Heart right ventricle (tissue), 16 donors: ENCODE results near the gene PEF1. TPM values are rescaled to one million over a fixed set of nuclear protein-coding genes. Genes with fewer than 3 reads are reported as not detected.

ENCODE experiments used
- ATAC-seq, 8 donors: fragments of 200-7000 bp; cut with Tn5 transposase; one replicate each; pipeline ENCODE4 v1.9.1; 2020; ENCODE audit warnings: mild to moderate bottlenecking in 8 of 8, moderate library complexity in 8 of 8, moderate number of reproducible peaks in 1 of 8
- DNase-seq, 2 donors: peaks; one replicate each; pipeline ENCODE4 v3.0.0-alpha.2; 2020
- H3K27ac ChIP-seq, 10 donors: fragments of 200-600 bp; sonication (generic) in 2 of 10; one replicate each; pipeline versions ENCODE4 v1.5.0 to v1.8.0; 2020 to 2022; ENCODE audit warnings: mild to moderate bottlenecking in 3 of 10
- H3K27me3 ChIP-seq, 7 donors: fragments of 200-600 bp; one replicate each; pipeline ENCODE4 v1.8.0; 2021 to 2022; ENCODE audit warnings: mild to moderate bottlenecking in 2 of 7
- H3K36me3 ChIP-seq, 9 donors: fragments of 200-600 bp; sonication (generic) in 1 of 9; one replicate each; pipeline versions ENCODE4 v1.5.0 to v1.8.0; 2020 to 2022; ENCODE audit warnings: mild to moderate bottlenecking in 2 of 9
- H3K4me1 ChIP-seq, 9 donors: fragments of 200-600 bp; sonication (generic) in 1 of 9; one replicate each; pipeline versions ENCODE4 v1.5.0 to v1.8.0; 2020 to 2022; ENCODE audit warnings: mild to moderate bottlenecking in 4 of 9
- H3K4me3 ChIP-seq, 10 donors: fragments of 200-600 bp; sonication (generic) in 2 of 10; one replicate each; pipeline versions ENCODE4 v1.5.0 to v1.8.0; 2020 to 2022; ENCODE audit warnings: mild to moderate bottlenecking in 7 of 10, moderate library complexity in 2 of 10
- H3K9me3 ChIP-seq, 11 donors: fragments of 200-600 bp in 10 of 11; sonication (generic) in 2 of 11; one replicate each; pipeline versions ENCODE4 v1.5.0 to v1.8.0; 2013 to 2022; ENCODE audit warnings: mild to moderate bottlenecking in 2 of 11, control low read depth in 1 of 11, moderate library complexity in 1 of 11
- WGBS, 2 donors: extraction: QIAGEN DNeasy Blood & Tissue Kit; methylation state at CpG; one replicate each; pipeline ENCODE4 v1.1.7; 2013; ENCODE audit warnings: inconsistent platforms in 1 of 2; 5-methylcytosine and 5-hydroxymethylcytosine counted together
- intact Hi-C, 10 donors: fragments of 100-400 bp; cut with DNase I; formaldehyde crosslinking; loops; one replicate each; pipeline versions ENCODE4 v1.11.1 to v1.14.2; 2022
- polyA plus RNA-seq, 2 donors: library from polyadenylated mRNA; stranded (reverse); fragments of 200-250 nt; gene quantifications; one replicate each; pipeline ENCODE4 v1.2.3, GENCODE V29; 2013
- total RNA-seq, 10 donors: library from RNA; stranded (reverse); fragmentation: NEBNext Ultra II Directional in 3 of 10; extraction: Animal tissue kit (Norgen Biotek cat#: 25700) in 3 of 10; gene quantifications; one replicate each; pipeline versions ENCODE4 v1.2.1 to v1.2.4, GENCODE V29; 2021 to 2023
- TF ChIP-seq, protein P1 (sequence below), 9 donors: fragments of 200-600 bp; sonication (generic) in 2 of 9; IDR thresholded peaks; one replicate each; pipeline versions ENCODE4 v1.5.0 to v1.8.0; 2021 to 2022; ENCODE audit warnings: antibody characterized with exemption in 9 of 9, mild to moderate bottlenecking in 5 of 9, moderate library complexity in 1 of 9
- donor health status: Arrhythmogenic right ventricular cardiomyopathy.
- donor health status: ischemic (EF 13 %, LVEDD 7.1; RV severe dilation, severe dysfunction).
- donor health status: healthy with polysubstance abuse.
- donor health status: DM: no; HTN: yes; CAD: no.
- donor health status: DM: no; HTN: no; CAD: no.
- donor health status: ischemic (EF 25% LVEDD 6.9; RV normal size, moderate dysfunction).
- donor health status: ischemic (EF 25% LVEDD 5.7; RV mildly dilated, moderate dysfunction).
- donor health status: healthy.
- donor health status: DM: yes; HTN: yes; CAD: no.
- donor health status: Ischemic cardiomyopathy.
- donor health status: ischemic (EF 35%, LVEDD 5.7; RV mildly dilated, moderate dysfunction).
- donor health status: nonischemic (EF 11% LVEDD 7.7; RV severe dilation, severe dysfunction).
- donor health status: DM: yes; HTN: yes; CAD: no.
- donor health status: PGD.
- donor health status: ischemic (EF 29% LVEDD 5.4; RV normal size, mild dysfunction).
- donor health status: nonischemic (EF 23%, LVEDD 6.1; RV moderate dilation, normal function).

PEF1 gene
- total and polyA plus RNA-seq, 12 donors, result 35.0 to 94.3 (median 40.0) TPM

DNA sequence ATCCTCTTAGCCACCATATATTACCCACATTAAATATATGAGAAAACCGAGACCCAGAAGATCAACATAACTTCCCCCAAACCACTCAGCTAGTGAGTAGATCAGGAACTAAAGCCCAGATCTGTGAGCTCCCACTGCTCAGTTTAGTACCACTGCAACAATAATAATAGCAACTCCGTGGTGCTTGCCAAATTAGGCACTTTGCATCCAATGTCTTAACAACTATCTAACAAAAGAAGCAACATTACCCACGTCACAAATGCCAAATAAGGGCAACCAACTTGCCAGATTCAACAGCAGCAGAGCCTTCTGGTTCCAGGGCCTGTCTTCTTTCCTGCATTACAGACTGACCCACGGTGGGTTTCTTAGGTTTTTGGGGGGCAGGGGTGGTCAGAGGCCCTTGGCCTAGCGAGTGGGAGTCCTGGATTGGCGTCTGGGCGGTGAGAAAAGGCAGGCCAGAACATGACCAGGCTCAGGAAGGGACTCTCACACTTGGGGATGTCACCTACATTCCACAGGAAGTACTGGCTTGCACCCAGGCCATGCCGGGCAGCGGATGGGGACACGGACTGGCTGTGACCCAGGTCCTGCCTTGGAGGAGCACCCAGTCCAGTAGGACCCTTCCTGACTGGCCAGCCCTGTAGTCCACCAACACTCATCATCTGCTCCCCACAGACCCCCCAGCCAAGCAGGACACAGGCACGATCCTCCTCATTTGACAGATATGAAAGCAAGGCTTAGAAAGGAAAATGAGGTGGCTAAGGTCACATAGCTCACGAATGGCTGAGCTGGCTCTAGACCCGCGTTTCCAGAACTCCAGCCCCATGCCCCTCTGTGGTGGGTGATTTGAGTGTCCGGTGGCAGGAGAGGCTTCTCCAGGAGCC is 22.6 kb downstream of the PEF1 start:
- WGBS, 2 donors, result 55 to 76% methylated on average over 15 of the region's 15 CpGs
- Histone ChIP-seq H3K9me3 (no peaks in the 10 kb centered on the region), H3K4me3 (no peak overlapping the region), H3K36me3 (peaks cover 0 to 5% (median 0%) of the 10 kb centered on the region in 9 donors), H3K4me1 (peaks cover 17 to 45% (median 34%) of the 10 kb centered on the region in 9 donors), H3K27ac (peak overlapping the region in 9 of 10 donors; percentile 4 to 58 (median 39)), H3K27me3 (peaks cover 0 to 21% (median 9%) of the 10 kb centered on the region in 7 donors)
- ATAC-seq (peak in 4 of 8 donors; percentile 10 to 51 (median 32)), DNase-seq (peak in 1 of 2 donors; percentile 56)
- TF ChIP-seq, protein P1, sequence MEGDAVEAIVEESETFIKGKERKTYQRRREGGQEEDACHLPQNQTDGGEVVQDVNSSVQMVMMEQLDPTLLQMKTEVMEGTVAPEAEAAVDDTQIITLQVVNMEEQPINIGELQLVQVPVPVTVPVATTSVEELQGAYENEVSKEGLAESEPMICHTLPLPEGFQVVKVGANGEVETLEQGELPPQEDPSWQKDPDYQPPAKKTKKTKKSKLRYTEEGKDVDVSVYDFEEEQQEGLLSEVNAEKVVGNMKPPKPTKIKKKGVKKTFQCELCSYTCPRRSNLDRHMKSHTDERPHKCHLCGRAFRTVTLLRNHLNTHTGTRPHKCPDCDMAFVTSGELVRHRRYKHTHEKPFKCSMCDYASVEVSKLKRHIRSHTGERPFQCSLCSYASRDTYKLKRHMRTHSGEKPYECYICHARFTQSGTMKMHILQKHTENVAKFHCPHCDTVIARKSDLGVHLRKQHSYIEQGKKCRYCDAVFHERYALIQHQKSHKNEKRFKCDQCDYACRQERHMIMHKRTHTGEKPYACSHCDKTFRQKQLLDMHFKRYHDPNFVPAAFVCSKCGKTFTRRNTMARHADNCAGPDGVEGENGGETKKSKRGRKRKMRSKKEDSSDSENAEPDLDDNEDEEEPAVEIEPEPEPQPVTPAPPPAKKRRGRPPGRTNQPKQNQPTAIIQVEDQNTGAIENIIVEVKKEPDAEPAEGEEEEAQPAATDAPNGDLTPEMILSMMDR (IDR thresholded peaks at IDR 0.05), result no peak
- intact Hi-C loops, result loop anchor here in 1 of 10 donors (5.0 kb wide), 1 partner anchor 60 kb away; no protein-coding TSS in a partner anchor

DNA sequence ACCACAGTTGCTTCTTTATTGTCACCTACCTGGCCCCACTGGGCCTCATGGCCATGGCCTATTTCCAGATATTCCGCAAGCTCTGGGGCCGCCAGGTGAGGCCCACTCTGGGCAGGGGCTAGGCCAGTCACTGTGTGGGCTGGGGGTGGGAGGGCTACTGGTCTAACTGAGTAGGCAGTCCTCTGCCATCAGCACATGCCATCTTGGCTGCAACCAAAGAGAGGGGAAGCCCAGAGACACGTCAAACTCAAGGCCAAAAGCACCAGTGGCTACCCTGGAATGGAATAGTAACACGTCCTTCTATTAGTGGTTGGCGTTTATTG is 23.2 kb downstream of the PEF1 start:
- no peak for ATAC-seq
- DNase-seq, result no peak
- WGBS, 2 donors, result 94 to 97% methylated on average over 5 of the region's 5 CpGs
- no peak overlapping the region for H3K4me3 ChIP-seq
- H3K36me3 ChIP-seq, result no peaks in the 10 kb centered on the region
- intact Hi-C loops, result loop anchor here in 1 of 10 donors (5.0 kb wide), 1 partner anchor 59 kb away; no protein-coding TSS in a partner anchor
- TF ChIP-seq, protein P1 (IDR thresholded peaks at IDR 0.05), result no peak
- peaks cover 10 to 39% (median 29%) of the 10 kb centered on the region in 9 donors for H3K4me1 ChIP-seq
- peaks cover 0 to 27% (median 10%) of the 10 kb centered on the region in 7 donors for H3K27me3 ChIP-seq
- H3K9me3 ChIP-seq, result no peaks in the 10 kb centered on the region
- peak overlapping the region in 3 of 10 donors; percentile 39 to 58 (median 51) for H3K27ac ChIP-seq

DNA sequence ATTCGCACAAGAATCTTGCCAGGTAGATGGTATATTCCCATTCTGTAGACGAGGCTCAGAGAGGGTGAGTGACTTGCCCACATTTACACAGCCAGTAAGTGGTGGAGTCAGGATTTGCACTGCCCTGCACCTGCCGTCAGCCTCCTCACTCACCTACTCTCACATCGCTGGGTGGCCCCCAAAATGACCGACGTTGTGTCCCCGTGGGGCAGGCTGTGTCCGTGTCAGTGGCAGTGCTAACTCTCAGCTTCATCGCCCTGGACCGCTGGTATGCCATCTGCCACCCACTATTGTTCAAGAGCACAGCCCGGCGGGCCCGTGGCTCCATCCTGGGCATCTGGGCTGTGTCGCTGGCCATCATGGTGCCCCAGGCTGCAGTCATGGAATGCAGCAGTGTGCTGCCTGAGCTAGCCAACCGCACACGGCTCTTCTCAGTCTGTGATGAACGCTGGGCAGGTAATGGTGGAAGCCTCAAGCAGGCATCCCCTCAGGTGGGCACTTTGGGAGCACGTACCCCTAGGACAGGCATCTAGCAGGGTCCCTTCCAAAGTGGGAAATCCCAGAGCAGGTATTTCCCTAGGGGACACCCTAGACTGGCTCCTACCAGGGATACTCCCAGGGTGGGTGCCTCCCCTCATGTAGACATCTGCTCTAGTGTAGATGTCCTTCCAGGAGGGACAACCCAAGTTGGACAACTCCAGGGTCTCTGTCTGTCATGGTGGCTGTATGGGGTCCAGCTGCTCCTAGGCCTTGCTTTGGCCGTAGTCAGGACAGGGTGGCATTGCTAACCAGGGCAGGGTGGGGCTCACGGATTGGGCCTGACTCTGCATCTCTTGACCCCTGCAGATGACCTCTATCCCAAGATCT is 23.8 kb downstream of the PEF1 start:
- DNase-seq (no peak), ATAC-seq (no peak)
- WGBS, 2 donors, result 94 to 97% methylated on average over 20 of the region's 20 CpGs
- Histone ChIP-seq H3K4me1 (peaks cover 6 to 33% (median 28%) of the 10 kb centered on the region in 9 donors), H3K27me3 (peaks cover 0 to 31% (median 10%) of the 10 kb centered on the region in 7 donors), H3K9me3 (no peaks in the 10 kb centered on the region), H3K4me3 (no peak overlapping the region), H3K27ac (peak overlapping the region in 1 of 10 donors; percentile 39), H3K36me3 (no peaks in the 10 kb centered on the region)
- intact Hi-C loops, result loop anchor here in 1 of 10 donors (5.0 kb wide), 1 partner anchor 59 kb away; no protein-coding TSS in a partner anchor
- TF ChIP-seq, protein P1 (IDR thresholded peaks at IDR 0.05), result no peak
